ENCODE measurements around the gene GLI3.

- TF ChIP-seq CTCF (IDR thresholded peaks at IDR 0.05) (no peak), ZFX (IDR thresholded peaks at IDR 0.05; ENCODE audit: borderline replicate concordance) (no peak)
Observed at GRCh38 chr7:42185726-42186125, 51.3 kb downstream of the GLI3 start.

Data from 22Rv1 (cell line).